Stomach (tissue), 9 donors: ENCODE measurements around the gene STK11IP. TPM values are rescaled to one million over a fixed set of nuclear protein-coding genes. Genes with fewer than 3 reads are reported as not detected.
A peak's percentile ranks its signal among the peaks of the same experiment; 100 is the strongest.

Experiments
- DNase-seq, 2 donors: peaks; one replicate each; pipeline versions ENCODE4 v3.0.0 to v3.0.0-alpha.2; 2013 to 2019
- H3K27ac ChIP-seq, 5 donors: fragments of 200-600 bp in 4 of 5; sonication (generic) in 4 of 5; one replicate each; pipeline ENCODE4 v1.5.1; 2013 to 2019; ENCODE audit warnings: mild to moderate bottlenecking in 1 of 5, moderate library complexity in 1 of 5
- H3K27me3 ChIP-seq, 3 donors: fragments of 200-600 bp; sonication (generic); one replicate each; pipeline ENCODE4 v1.5.1; 2017 to 2019; ENCODE audit warnings: mixed run types in 1 of 3
- H3K36me3 ChIP-seq, 4 donors: fragments of 200-600 bp; sonication (generic); 1 replicate in 3 of 4; 2 replicates in 1 of 4; pipeline ENCODE4 v1.5.1; 2016 to 2019
- H3K4me1 ChIP-seq, 4 donors: fragments of 200-600 bp; sonication (generic); one replicate each; pipeline ENCODE4 v1.5.1; 2016 to 2019
- H3K4me3 ChIP-seq, 4 donors: fragments of 200-600 bp; sonication (generic) in 3 of 4; one replicate each; pipeline ENCODE4 v1.5.1; 2016 to 2019; ENCODE audit warnings: mild to moderate bottlenecking in 1 of 4
- H3K9me3 ChIP-seq, 4 donors: fragments of 200-600 bp; sonication (generic); one replicate each; pipeline ENCODE4 v1.5.1; 2016 to 2019
- EP300 ChIP-seq: sonication (generic); formaldehyde crosslinking; IDR thresholded peaks from one replicate; pipeline ENCODE4 v1.6.1; 2017; ENCODE audit warnings: antibody characterized with exemption
- POLR2A ChIP-seq, 4 donors: fragments of 450-650 bp; IDR thresholded peaks; one replicate each; pipeline ENCODE4 v1.6.1; 2016; ENCODE audit warnings: antibody characterized with exemption in 4 of 4, control low read depth in 2 of 4, mild to moderate bottlenecking in 1 of 4, moderate library complexity in 1 of 4
- POLR2AphosphoS5 ChIP-seq, 3 donors: sonication (generic); formaldehyde crosslinking; IDR thresholded peaks; one replicate each; pipeline ENCODE4 v1.6.1; 2016; ENCODE audit warnings: antibody characterized with exemption in 3 of 3
- WGBS, 5 donors: extraction: QIAGEN DNeasy Blood & Tissue Kit in 3 of 5; methylation state at CpG; one replicate each; pipeline versions ENCODE4 v1.1.5 to v1.1.7; 2013 to 2018; 5-methylcytosine and 5-hydroxymethylcytosine counted together
- intact Hi-C: fragments of 100-400 bp; cut with DNase I; formaldehyde crosslinking; loops from one replicate; pipeline ENCODE4 v1.15.1; 2023; ENCODE audit warnings: low total_unique reads
- polyA plus RNA-seq, 3 donors: library from polyadenylated mRNA; stranded (reverse); fragments of 200-250 nt; gene quantifications; one replicate each; pipeline ENCODE4 v1.2.3, GENCODE V29; 2013
- total RNA-seq, 5 donors: library from RNA; depleted of rRNA; stranded (reverse); fragments of >200 nt; gene quantifications; one replicate each; pipeline versions ENCODE4 v1.1.0 to v1.2.3, GENCODE V29; 2014 to 2016
- TF ChIP-seq, protein P1 (sequence below), 7 experiments: fragments of 450-650 bp in 4 of 7; fragments of 200-600 bp in 3 of 7; sonication (generic) in 3 of 7; IDR thresholded peaks; one replicate each; pipeline ENCODE4 v1.5.1; 2016 to 2019; ENCODE audit warnings: antibody characterized with exemption in 7 of 7, control low read depth in 2 of 7, mild to moderate bottlenecking in 1 of 7
- donor health status: healthy with polysubstance abuse.
- donor health status: Bipolar disorder and iron deficiency.
- donor health status: healthy.

The STK11IP gene
- total and polyA plus RNA-seq, 8 donors, result 6.8 to 89.5 (median 14.6) TPM

DNA sequence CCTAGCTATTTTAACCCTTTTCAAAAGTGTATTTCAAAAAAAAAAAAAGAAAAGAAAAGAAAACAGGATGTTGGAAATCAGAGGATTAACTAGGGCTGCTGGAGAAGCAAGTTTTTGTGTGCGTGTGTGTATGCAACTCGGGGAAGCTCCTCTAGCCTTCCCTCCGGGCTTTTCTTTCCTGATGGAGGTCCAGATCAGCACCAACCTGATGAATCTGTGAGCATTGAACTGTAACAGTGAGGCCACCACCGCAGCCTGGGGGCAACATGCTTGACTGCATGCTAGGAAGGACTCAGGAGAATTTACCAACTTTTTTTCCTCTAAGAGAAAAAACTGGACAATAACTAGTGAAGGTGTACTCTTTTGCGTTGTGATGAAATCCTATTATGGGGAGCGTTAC lies 28.6 kb upstream of the STK11IP start:
- WGBS, 5 donors, result 91 to 97% (median 95%) methylated on average over 6 of the region's 6 CpGs
- Histone ChIP-seq H3K36me3 (peaks cover 0 to 40% (median 22%) of the 10 kb centered on the region in 4 donors), H3K27ac (no peak overlapping the region), H3K4me3 (no peak overlapping the region), H3K27me3 (peaks cover 0 to 31% (median 15%) of the 10 kb centered on the region in 3 donors), H3K9me3 (no peaks in the 10 kb centered on the region), H3K4me1 (peaks cover 8 to 23% (median 22%) of the 10 kb centered on the region in 4 donors)
- TF ChIP-seq POLR2A (IDR thresholded peaks at IDR 0.05), result no peak
- TF ChIP-seq, protein P1, sequence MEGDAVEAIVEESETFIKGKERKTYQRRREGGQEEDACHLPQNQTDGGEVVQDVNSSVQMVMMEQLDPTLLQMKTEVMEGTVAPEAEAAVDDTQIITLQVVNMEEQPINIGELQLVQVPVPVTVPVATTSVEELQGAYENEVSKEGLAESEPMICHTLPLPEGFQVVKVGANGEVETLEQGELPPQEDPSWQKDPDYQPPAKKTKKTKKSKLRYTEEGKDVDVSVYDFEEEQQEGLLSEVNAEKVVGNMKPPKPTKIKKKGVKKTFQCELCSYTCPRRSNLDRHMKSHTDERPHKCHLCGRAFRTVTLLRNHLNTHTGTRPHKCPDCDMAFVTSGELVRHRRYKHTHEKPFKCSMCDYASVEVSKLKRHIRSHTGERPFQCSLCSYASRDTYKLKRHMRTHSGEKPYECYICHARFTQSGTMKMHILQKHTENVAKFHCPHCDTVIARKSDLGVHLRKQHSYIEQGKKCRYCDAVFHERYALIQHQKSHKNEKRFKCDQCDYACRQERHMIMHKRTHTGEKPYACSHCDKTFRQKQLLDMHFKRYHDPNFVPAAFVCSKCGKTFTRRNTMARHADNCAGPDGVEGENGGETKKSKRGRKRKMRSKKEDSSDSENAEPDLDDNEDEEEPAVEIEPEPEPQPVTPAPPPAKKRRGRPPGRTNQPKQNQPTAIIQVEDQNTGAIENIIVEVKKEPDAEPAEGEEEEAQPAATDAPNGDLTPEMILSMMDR (IDR thresholded peaks at IDR 0.05), result no peak
- no peak for TF ChIP-seq POLR2AphosphoS5 (IDR thresholded peaks at IDR 0.05)
- TF ChIP-seq EP300, result no peak
- intact Hi-C loops, result no loop called here
- DNase-seq, result no peak

DNA sequence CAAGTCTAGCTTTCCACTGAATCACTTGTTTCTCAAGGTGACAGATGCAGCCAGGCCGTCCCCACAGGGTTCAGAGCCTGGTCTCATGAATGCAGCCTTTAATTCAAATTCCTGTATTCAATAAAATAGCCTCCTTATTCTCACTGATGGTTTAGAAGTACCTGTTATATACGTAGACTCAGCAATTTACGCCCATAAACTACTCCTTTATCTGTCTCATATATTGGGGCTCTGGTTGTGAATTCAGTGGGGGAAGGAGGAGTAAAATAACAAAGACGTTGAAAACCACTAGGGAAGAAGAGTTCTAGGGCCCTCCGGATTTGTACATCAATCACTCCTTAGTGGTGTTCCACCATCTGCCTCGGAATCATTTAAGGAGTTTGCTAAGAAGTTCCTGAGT lies 28.0 kb upstream of the STK11IP start:
- Histone ChIP-seq H3K36me3 (peaks cover 0 to 35% (median 19%) of the 10 kb centered on the region in 4 donors), H3K4me3 (peak overlapping the region; percentile 71 to 88 (median 78)), H3K9me3 (no peaks in the 10 kb centered on the region), H3K27me3 (peaks cover 0 to 34% (median 15%) of the 10 kb centered on the region in 3 donors), H3K27ac (peak overlapping the region in 1 of 5 donors; percentile 90), H3K4me1 (peaks cover 8 to 23% (median 22%) of the 10 kb centered on the region in 4 donors)
- intact Hi-C loops, result no loop called here
- DNase-seq, result no peak
- WGBS, 5 donors, result 88 to 96% (median 91%) methylated on average over 6 of the region's 6 CpGs
- TF ChIP-seq POLR2A (IDR thresholded peaks at IDR 0.05) (no peak), POLR2AphosphoS5 (IDR thresholded peaks at IDR 0.05) (no peak), EP300 (no peak)
- TF ChIP-seq, protein P1 (IDR thresholded peaks at IDR 0.05), result no peak

DNA sequence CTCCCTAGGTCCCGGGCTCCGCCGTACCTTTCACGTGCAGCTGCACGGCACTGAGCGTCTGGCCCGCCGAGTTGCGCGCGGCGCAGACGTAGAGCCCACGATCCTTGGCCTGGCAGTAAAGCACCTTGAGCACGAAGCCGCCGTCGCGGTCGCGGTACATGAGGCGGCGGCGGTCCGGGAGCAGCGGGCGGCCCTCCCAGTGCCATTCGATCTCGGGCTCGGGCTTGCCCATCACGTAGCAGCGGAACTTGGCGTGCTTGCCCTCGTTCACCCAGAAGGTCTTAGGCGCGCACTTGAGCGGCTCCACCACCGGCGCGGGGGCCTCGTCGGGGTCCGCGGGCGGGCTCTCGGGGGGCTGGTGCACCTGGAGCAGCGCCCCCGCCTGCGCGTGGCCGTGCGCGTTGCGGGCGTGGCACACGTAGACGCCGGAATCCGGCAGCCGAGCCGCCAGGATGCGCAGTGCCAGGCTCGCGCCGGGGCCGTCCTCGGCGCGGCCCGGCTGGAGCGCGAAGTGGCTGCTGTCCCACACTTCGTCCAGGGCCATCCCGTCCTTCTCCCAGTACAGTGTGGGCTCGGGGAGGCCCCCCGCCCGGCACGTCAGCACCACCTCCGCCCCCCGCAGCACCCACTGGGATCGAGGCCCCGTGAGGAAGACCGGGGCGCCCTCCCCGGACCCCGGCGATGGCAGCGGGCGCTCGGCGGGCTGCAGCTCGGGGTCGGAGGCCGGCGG lies 27.3 kb upstream of the STK11IP start:
- H3K4me1 ChIP-seq, result peaks cover 8 to 23% (median 22%) of the 10 kb centered on the region in 4 donors
- H3K36me3 ChIP-seq, result peaks cover 0 to 27% (median 19%) of the 10 kb centered on the region in 4 donors
- intact Hi-C loops, result no loop called here
- peak overlapping the region; percentile 71 to 88 (median 78) for H3K4me3 ChIP-seq
- H3K9me3 ChIP-seq, result no peaks in the 10 kb centered on the region
- TF ChIP-seq POLR2AphosphoS5 (IDR thresholded peaks at IDR 0.05), result peak in 1 of 3 donors; percentile 31
- TF ChIP-seq, protein P1 (IDR thresholded peaks at IDR 0.05), result no peak
- peak overlapping the region; percentile 49 to 90 (median 84) for H3K27ac ChIP-seq
- DNase-seq, result peak in 1 of 2 donors; percentile 73
- WGBS, 5 donors, result 11 to 81% (median 15%) methylated on average over 15 to 95 of the region's 95 CpGs
- peaks cover 0 to 41% (median 15%) of the 10 kb centered on the region in 3 donors for H3K27me3 ChIP-seq

DNA sequence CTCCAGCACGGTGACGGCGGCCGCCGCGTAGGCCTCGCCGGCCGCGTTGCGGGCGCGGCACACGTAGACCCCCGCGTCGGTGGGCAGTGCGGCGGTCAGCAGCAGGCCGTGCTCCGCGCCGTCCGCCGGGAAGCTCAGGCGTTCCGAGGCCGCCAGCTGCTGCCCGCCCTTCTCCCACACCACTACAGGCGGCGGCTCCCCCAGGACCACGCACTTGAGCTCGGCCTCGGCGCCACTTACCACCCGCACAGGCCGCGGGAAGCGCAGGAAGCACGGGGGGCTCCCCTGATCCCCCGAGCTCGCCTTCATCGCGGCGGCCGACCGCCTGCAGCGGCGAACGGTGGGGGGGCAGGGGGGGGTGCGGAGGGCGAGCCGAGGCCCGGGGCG lies 26.7 kb upstream of the STK11IP start:
- Histone ChIP-seq H3K9me3 (no peaks in the 10 kb centered on the region), H3K4me3 (peak overlapping the region; percentile 71 to 88 (median 78)), H3K4me1 (peaks cover 8 to 23% (median 22%) of the 10 kb centered on the region in 4 donors), H3K27me3 (peaks cover 0 to 46% (median 15%) of the 10 kb centered on the region in 3 donors), H3K27ac (peak overlapping the region; percentile 49 to 90 (median 84)), H3K36me3 (peaks cover 0 to 23% (median 19%) of the 10 kb centered on the region in 4 donors)
- WGBS, 5 donors, result 0 to 1% (median 0%) methylated on average over 15 to 55 of the region's 55 CpGs; no CpG with 5 or more reads in 1 of the 5 donors
- TF ChIP-seq POLR2A (IDR thresholded peaks at IDR 0.05) (no peak), POLR2AphosphoS5 (IDR thresholded peaks at IDR 0.05) (no peak), EP300 (no peak)
- TF ChIP-seq, protein P1 (IDR thresholded peaks at IDR 0.05), result no peak
- peak in 1 of 2 donors; percentile 71 for DNase-seq
- intact Hi-C loops, result no loop called here
